ENCODE results near the gene TUBB3.
"Not testable (repeated sequence)": the region's sequence is repeated elsewhere in the genome, so short reads cannot be mapped to it uniquely, and the experiment has no call there.

The TUBB3 gene

GRCh38 chr16:89918453-89919347 lies 4.4 kb upstream of the TUBB3 start, which contains the start of gene MC1R:
TSS of gene MC1R (plus strand) at chr16:89918862. CDS start at chr16:89919259, 397 bp downstream.
- no peak for DNase-seq

- no peak for DNase-seq
Observed at GRCh38 chr16:89919535-89920406, 3.4 kb upstream of the TUBB3 start.

GRCh38 chr16:89920723-89921122 lies 2.4 kb upstream of the TUBB3 start:
- no peak for DNase-seq

GRCh38 chr16:89921131-89921701 lies 1.9 kb upstream of the TUBB3 start:
- no peak for DNase-seq

GRCh38 chr16:89921702-89922476 lies 1.3 kb upstream of the TUBB3 start:
- no peak for DNase-seq

GRCh38 chr16:89922477-89922883 lies 662 bp upstream of the TUBB3 start:
- DNase-seq, result no peak

- DNase-seq, result no peak
Observed at GRCh38 chr16:89923640-89924296, 626 bp downstream of the TUBB3 start.

- peak; percentile 32 for DNase-seq
Observed at GRCh38 chr16:89924297-89924924, 1.3 kb downstream of the TUBB3 start.

- DNase-seq, result no peak
Observed at GRCh38 chr16:89924925-89925307, 1.8 kb downstream of the TUBB3 start.

- no peak for DNase-seq
Observed at GRCh38 chr16:89925596-89926079, 2.5 kb downstream of the TUBB3 start.

- no peak for DNase-seq
Observed at GRCh38 chr16:89931305-89931896, 8.3 kb downstream of the TUBB3 start.

- no peak for DNase-seq
Observed at GRCh38 chr16:89931964-89932363, 8.8 kb downstream of the TUBB3 start.

- DNase-seq, result not testable (repeated sequence)
Observed at GRCh38 chr16:89934019-89934418, 10.9 kb downstream of the TUBB3 start.

GRCh38 chr16:89934611-89935553 lies 11.7 kb downstream of the TUBB3 start:
- DNase-seq, result no peak

GRCh38 chr16:89935620-89936019 lies 12.5 kb downstream of the TUBB3 start:
- DNase-seq, result not testable (repeated sequence)

- no peak for DNase-seq
Observed at GRCh38 chr16:89936034-89936433, 12.9 kb downstream of the TUBB3 start.

- no peak for DNase-seq
Observed at GRCh38 chr16:89936508-89936907, 13.4 kb downstream of the TUBB3 start.

GRCh38 chr16:89936981-89937380 lies 13.8 kb downstream of the TUBB3 start:
- no peak for DNase-seq

- DNase-seq, result no peak
Observed at GRCh38 chr16:89938175-89938885, 15.2 kb downstream of the TUBB3 start.

Data from central memory CD4-positive, alpha-beta T cell (primary cell).